Measurements from ENCODE around the gene INMT. TPM values are rescaled to one million over a fixed set of nuclear protein-coding genes. Genes with fewer than 3 reads are reported as not detected.

INMT gene
- total and polyA plus RNA-seq, 10 of the 15 experiments (the other 5 are each of a cell fraction or from before 2014, with no cell fraction given): 0.03 to 0.20 (median 0.10) TPM; not detected in 7

DNA sequence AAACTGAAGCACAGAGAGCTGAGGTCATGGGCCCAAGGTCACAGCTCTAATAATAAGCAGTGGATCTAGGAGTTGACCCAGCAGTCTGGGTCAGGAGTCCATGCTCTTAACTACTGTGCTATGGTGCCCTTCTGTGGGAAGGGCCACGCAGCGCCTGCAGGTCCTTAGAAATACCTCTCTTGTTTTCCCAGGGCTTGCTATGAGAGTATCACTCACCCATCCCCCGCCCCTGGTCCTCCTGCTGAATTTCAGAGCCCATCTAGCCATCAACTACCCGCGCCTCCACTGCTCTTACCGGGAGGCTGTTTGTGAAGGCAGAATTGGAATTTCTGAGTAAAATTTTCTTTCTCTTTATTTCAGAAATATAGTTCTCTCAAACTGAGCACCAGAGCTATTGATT lies 42.4 kb upstream of the INMT start:
- FAIRE-seq: no peak
- no peak for ATAC-seq
- ChIA-PET SMC1A (ENCODE audit: uncharacterized antibody, unreplicated experiment) (no interaction called here), RAD21 (ENCODE audit: unreplicated experiment) (no interaction called here), POLR2A (no interaction called here), CTCF (interaction anchor here (0.8 kb wide), 1 partner anchor 30 kb away, joined by 4 read pairs; no protein-coding TSS in a partner anchor)
- no peak overlapping the region for H3K4me2 ChIP-seq (ENCODE audit: control insufficient read depth, insufficient read depth)
- TF ChIP-seq NR2C1 (IDR thresholded peaks at IDR 0.05) (no peak), POLR2AphosphoS5 (IDR thresholded peaks at IDR 0.05; ENCODE audit: low read length) (no peak), PRDM15 (CRISPR knock-in tag; IDR thresholded peaks at IDR 0.05) (no peak), SUZ12 (IDR thresholded peaks at IDR 0.05; ENCODE audit: unreplicated experiment) (no peak), ESRRA (IDR thresholded peaks at IDR 0.05; ENCODE audit: low read length) (no peak), SREBF1 (IDR thresholded peaks at IDR 0.05; ENCODE audit: low read length) (no peak), CBX3 (IDR thresholded peaks at IDR 0.05; ENCODE audit: borderline replicate concordance, low read depth) (no peak), RCOR1 (conservative IDR thresholded peaks at IDR 0.05; ENCODE audit: low read depth, low read length) (no peak), NR2C2 (IDR thresholded peaks at IDR 0.05; ENCODE audit: borderline replicate concordance, control insufficient read depth, insufficient read length, low read depth) (no peak), ZNF24 (IDR thresholded peaks at IDR 0.05) (no peak), GABPA (IDR thresholded peaks at IDR 0.05; ENCODE audit: low read depth) (no peak), CREB1 (IDR thresholded peaks at IDR 0.05; ENCODE audit: low read depth) (no peak), SIN3A (IDR thresholded peaks at IDR 0.05; ENCODE audit: low read depth, low read length) (no peak), TCF7 (IDR thresholded peaks at IDR 0.05; ENCODE audit: borderline replicate concordance) (no peak), JUNB (IDR thresholded peaks at IDR 0.05) (no peak), HDAC2 (IDR thresholded peaks at IDR 0.05) (no peak), POLR2AphosphoS2 (IDR thresholded peaks at IDR 0.05; ENCODE audit: low read depth, low read length) (no peak)
- TF ChIP-seq, protein P1, sequence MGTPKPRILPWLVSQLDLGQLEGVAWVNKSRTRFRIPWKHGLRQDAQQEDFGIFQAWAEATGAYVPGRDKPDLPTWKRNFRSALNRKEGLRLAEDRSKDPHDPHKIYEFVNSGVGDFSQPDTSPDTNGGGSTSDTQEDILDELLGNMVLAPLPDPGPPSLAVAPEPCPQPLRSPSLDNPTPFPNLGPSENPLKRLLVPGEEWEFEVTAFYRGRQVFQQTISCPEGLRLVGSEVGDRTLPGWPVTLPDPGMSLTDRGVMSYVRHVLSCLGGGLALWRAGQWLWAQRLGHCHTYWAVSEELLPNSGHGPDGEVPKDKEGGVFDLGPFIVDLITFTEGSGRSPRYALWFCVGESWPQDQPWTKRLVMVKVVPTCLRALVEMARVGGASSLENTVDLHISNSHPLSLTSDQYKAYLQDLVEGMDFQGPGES (IDR thresholded peaks at IDR 0.05): no peak
- TF ChIP-seq, protein P2, sequence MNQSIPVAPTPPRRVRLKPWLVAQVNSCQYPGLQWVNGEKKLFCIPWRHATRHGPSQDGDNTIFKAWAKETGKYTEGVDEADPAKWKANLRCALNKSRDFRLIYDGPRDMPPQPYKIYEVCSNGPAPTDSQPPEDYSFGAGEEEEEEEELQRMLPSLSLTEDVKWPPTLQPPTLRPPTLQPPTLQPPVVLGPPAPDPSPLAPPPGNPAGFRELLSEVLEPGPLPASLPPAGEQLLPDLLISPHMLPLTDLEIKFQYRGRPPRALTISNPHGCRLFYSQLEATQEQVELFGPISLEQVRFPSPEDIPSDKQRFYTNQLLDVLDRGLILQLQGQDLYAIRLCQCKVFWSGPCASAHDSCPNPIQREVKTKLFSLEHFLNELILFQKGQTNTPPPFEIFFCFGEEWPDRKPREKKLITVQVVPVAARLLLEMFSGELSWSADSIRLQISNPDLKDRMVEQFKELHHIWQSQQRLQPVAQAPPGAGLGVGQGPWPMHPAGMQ (IDR thresholded peaks at IDR 0.05; ENCODE audit: borderline replicate concordance): no peak
- TF ChIP-seq, protein P3, sequence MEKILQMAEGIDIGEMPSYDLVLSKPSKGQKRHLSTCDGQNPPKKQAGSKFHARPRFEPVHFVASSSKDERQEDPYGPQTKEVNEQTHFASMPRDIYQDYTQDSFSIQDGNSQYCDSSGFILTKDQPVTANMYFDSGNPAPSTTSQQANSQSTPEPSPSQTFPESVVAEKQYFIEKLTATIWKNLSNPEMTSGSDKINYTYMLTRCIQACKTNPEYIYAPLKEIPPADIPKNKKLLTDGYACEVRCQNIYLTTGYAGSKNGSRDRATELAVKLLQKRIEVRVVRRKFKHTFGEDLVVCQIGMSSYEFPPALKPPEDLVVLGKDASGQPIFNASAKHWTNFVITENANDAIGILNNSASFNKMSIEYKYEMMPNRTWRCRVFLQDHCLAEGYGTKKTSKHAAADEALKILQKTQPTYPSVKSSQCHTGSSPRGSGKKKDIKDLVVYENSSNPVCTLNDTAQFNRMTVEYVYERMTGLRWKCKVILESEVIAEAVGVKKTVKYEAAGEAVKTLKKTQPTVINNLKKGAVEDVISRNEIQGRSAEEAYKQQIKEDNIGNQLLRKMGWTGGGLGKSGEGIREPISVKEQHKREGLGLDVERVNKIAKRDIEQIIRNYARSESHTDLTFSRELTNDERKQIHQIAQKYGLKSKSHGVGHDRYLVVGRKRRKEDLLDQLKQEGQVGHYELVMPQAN (conservative IDR thresholded peaks at IDR 0.05): no peak
- no peaks in the 10 kb centered on the region for H3K4me1 ChIP-seq (ENCODE audit: control insufficient read depth, insufficient read depth, low read length)
- H3K27me3 ChIP-seq (replicated peaks in 1 of 2; ENCODE audit: control insufficient read depth in 2 of 2, insufficient read depth in 2 of 2, low read length in 1 of 2): no peaks in the 10 kb centered on the region; a peak in 3 of 4 replicates
- in situ Hi-C loops (cut with MboI) (no loop called here), intact Hi-C loops (cut with micrococcal nuclease; ENCODE audit: unreplicated experiment) (no loop called here)
- no TSS peak for BruUV-seq (replicated peaks)
- H3K79me2 ChIP-seq (ENCODE audit: control insufficient read depth, insufficient read depth, low read length): no peaks in the 10 kb centered on the region
- no peak overlapping the region for H3K27ac ChIP-seq (ENCODE audit: control insufficient read depth, insufficient read depth)
- 42% methylated on average over 6 of the region's 6 CpGs for WGBS (ENCODE audit: insufficient coverage, insufficient replicate concordance, low lambda C conversion rate, missing lambda C conversion rate)
- no peaks in the 10 kb centered on the region for H3K9me3 ChIP-seq (replicated peaks; ENCODE audit: control insufficient read depth, insufficient read depth, low read length)
- H3K4me3 ChIP-seq: no peak overlapping the region
- H2AFZ ChIP-seq (ENCODE audit: control insufficient read depth, low read depth, low read length): no peak overlapping the region
- H3K36me3 ChIP-seq (ENCODE audit: control insufficient read depth in 2 of 2, insufficient read depth in 2 of 2, low read length in 1 of 2): no peaks in the 10 kb centered on the region
- DNase-seq (ENCODE audit: low read depth, low spot score): no peak
- H3K9ac ChIP-seq (ENCODE audit: control insufficient read depth, insufficient read depth, low read length): no peak overlapping the region
- H4K20me1 ChIP-seq (ENCODE audit: control insufficient read depth, insufficient read depth): no peaks in the 10 kb centered on the region
